Uterus (tissue), 2 donors: ENCODE measurements around the gene SLX4IP.

Source experiments
- CTCF ChIP-seq, 4 experiments: fragments of 200-600 bp in 2 of 4; fragments of 450-650 bp in 2 of 4; sonication (generic) in 2 of 4; IDR thresholded peaks; one replicate each; pipeline ENCODE4 v1.5.1; 2016 to 2019; ENCODE audit warnings: antibody characterized with exemption in 4 of 4, mild to moderate bottlenecking in 2 of 4, moderate library complexity in 1 of 4
- POLR2A ChIP-seq, 2 donors: fragments of 450-650 bp; IDR thresholded peaks; one replicate each; pipeline ENCODE4 v1.6.1; 2016; ENCODE audit warnings: antibody characterized with exemption in 2 of 2, mild to moderate bottlenecking in 1 of 2, moderate library complexity in 1 of 2

- TF ChIP-seq CTCF (IDR thresholded peaks at IDR 0.05): no peak
- TF ChIP-seq POLR2A (IDR thresholded peaks at IDR 0.05): no peak
Observed at GRCh38 chr20:10489853-10490252, 54.7 kb downstream of the SLX4IP start.
